Lower leg skin (tissue), 4 donors: ENCODE results near the gene IL20RA. TPM values are rescaled to one million over a fixed set of nuclear protein-coding genes. Genes with fewer than 3 reads are reported as not detected.

ENCODE experiments used
- DNase-seq, 2 donors: peaks; one replicate each; pipeline ENCODE4 v3.0.0-alpha.2; 2019; ENCODE audit warnings: low spot score in 2 of 2
- H3K4me3 ChIP-seq: fragments of 200-600 bp; sonication (generic); 2 replicates; pipeline ENCODE4 v1.5.1; 2017; ENCODE audit warnings: mild to moderate bottlenecking, low read depth; ENCODE audit not compliant: poor library complexity, severe bottlenecking
- CTCF ChIP-seq, 3 donors: fragments of 450-650 bp; IDR thresholded peaks; one replicate each; pipeline ENCODE4 v1.5.1; 2016; ENCODE audit warnings: antibody characterized with exemption in 3 of 3, mild to moderate bottlenecking in 3 of 3, moderate library complexity in 2 of 3
- POLR2A ChIP-seq, 2 donors: fragments of 450-650 bp; IDR thresholded peaks; one replicate each; pipeline ENCODE4 v1.6.1; 2016 to 2017; ENCODE audit warnings: antibody characterized with exemption in 2 of 2, mild to moderate bottlenecking in 1 of 2, moderate library complexity in 1 of 2
- WGBS, 2 donors: methylation state at CpG; one replicate each; pipeline ENCODE4 v1.1.5; 2018; 5-methylcytosine and 5-hydroxymethylcytosine counted together
- intact Hi-C: fragments of 100-400 bp; cut with DNase I; formaldehyde crosslinking; loops from one replicate; pipeline ENCODE4 v1.15.0; 2023; ENCODE audit warnings: low total_unique reads
- total RNA-seq, 4 donors: library from RNA; depleted of rRNA; stranded (reverse); fragments of >200 nt; gene quantifications; one replicate each; pipeline ENCODE4 v1.1.0, GENCODE V29; 2016

The IL20RA gene
- total RNA-seq, 4 donors from 2014 or later = 70.4 to 199 (median 146) TPM

DNA sequence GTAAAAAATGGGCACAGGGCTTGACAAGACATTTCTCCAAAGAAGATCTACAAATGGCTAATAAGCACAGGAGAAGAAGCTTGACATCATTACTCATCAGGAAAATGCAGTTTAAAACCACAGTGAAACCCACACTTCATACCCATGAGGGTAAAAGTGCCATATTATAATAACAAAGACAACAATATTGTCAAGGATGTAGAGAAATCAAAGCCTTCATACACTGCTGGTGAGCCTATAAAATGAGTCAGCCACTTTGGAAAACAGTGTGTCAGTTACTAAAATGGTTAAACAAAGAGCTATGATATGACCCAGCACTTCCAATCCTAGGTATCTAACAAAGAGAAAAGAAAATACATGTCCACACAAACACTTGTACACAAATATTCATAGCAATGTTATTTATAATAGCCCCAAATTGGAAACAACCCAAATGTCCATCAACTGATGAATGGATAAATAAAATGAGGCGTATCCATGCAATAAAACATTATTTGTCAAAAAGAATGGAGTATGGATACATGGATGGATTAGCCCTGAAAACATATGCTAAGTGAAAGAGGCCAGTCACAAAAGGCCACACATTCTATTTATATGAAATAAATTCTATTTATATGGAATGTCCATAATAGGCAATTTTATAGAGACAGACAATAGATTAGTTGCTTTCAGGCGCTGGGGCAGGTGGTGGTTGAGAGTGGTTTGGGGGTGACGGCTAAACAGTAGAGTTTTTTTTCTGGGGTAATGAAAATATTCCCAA, 11.5 kb upstream of the IL20RA start:
- no peak overlapping the region for H3K4me3 ChIP-seq
- intact Hi-C loops = no loop called here
- WGBS, 2 donors = 91 to 93% methylated on average over 3 of the region's 3 CpGs
- no peak for TF ChIP-seq CTCF (IDR thresholded peaks at IDR 0.05)
- no peak for TF ChIP-seq POLR2A (IDR thresholded peaks at IDR 0.05)
- no peak for DNase-seq

GRCh38 chr6:137051790-137052472, 7.2 kb upstream of the IL20RA start:
- no peak overlapping the region for H3K4me3 ChIP-seq
- intact Hi-C loops = no loop called here
- no peak for DNase-seq
- 78 to 87% methylated on average over 3 of the region's 3 CpGs for WGBS, 2 donors
- TF ChIP-seq POLR2A (IDR thresholded peaks at IDR 0.05) = no peak
- no peak for TF ChIP-seq CTCF (IDR thresholded peaks at IDR 0.05)

GRCh38 chr6:137049095-137049494, 4.3 kb upstream of the IL20RA start:
- DNase-seq = no peak
- intact Hi-C loops = no loop called here
- H3K4me3 ChIP-seq = no peak overlapping the region
- TF ChIP-seq CTCF (IDR thresholded peaks at IDR 0.05) = no peak
- no peak for TF ChIP-seq POLR2A (IDR thresholded peaks at IDR 0.05)
- 48 to 65% methylated on average over 2 of the region's 2 CpGs for whole genome bisulfite sequencing, 2 donors

DNA sequence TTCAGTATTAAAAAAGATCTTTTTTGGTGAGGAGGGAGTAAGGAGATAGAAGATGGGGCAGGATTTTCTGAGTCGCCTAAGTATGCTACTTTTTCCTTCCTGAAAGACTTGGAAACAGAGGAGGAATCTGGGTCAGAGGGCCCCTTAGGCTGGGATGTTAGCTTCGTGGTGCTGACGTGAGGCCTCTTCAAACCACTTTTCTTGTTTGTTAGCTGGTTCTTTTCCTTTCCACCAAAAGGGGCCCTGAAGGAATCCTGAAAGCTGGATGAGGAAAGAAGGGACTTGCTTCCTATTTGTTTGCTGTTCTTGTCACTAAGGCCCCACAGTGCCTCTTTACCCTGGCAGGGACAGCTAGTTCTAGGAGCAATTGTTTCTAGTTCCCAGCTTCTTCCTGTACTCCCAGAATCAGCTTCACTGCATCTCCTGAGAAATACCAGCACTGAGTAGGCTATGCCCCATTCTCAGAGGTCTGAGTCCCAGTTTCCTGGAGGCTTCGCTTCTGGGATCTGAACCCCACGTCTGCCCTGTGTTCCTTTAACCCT, 2.2 kb upstream of the IL20RA start:
- no peak for TF ChIP-seq CTCF (IDR thresholded peaks at IDR 0.05)
- TF ChIP-seq POLR2A (IDR thresholded peaks at IDR 0.05) = no peak
- DNase-seq = no peak
- intact Hi-C loops = no loop called here
- WGBS, 2 donors = 75 to 81% methylated on average over 5 of the region's 5 CpGs
- no peak overlapping the region for H3K4me3 ChIP-seq

GRCh38 chr6:137045222-137045789, 541 bp upstream of the IL20RA start:
- intact Hi-C loops = no loop called here

More at GRCh38 chr6:137045222-137045789, 541 bp upstream of the IL20RA start:
- TF ChIP-seq POLR2A (IDR thresholded peaks at IDR 0.05) = no peak
- no peak for TF ChIP-seq CTCF (IDR thresholded peaks at IDR 0.05)
- H3K4me3 ChIP-seq = no peak overlapping the region
- 61 to 71% methylated on average over 7 of the region's 7 CpGs for WGBS, 2 donors
- no peak for DNase-seq
